Stimulated activated effector memory CD8-positive, alpha-beta T cell treated with anti-CD3 and anti-CD28 coated beads, Interleukin-12 subunit alpha, Interleukin-12 subunit beta, amount 100 ng/mL, for 72 hours (primary cell): ENCODE results near the gene GNAI3.
A peak's percentile ranks its signal among the peaks of the same experiment; 100 is the strongest.

Experiments
- ATAC-seq: fragments of 150-1000 bp; cut with Tn5 transposase; 2 replicates; pipeline ENCODE4 v1.10.0; 2021
- DNase-seq, 2 donors: peaks; one replicate each; pipeline ENCODE4 v3.0.0; 2021 to 2022; ENCODE audit warnings: low spot score in 2 of 2
- H3K27ac Mint-ChIP-seq: one replicate; pipeline ENCODE4 v1.8.0; 2022; ENCODE audit warnings: mild to moderate bottlenecking, mixed read lengths
- H3K36me3 Mint-ChIP-seq: one replicate; pipeline ENCODE4 v1.8.0; 2022; ENCODE audit warnings: mild to moderate bottlenecking, mixed read lengths
- H3K4me1 Mint-ChIP-seq: one replicate; pipeline ENCODE4 v1.8.0; 2022; ENCODE audit warnings: mixed read lengths
- H3K4me3 Mint-ChIP-seq: one replicate; pipeline ENCODE4 v1.8.0; 2022; ENCODE audit warnings: mild to moderate bottlenecking, mixed read lengths
- H3K9me3 Mint-ChIP-seq: one replicate; pipeline ENCODE4 v1.8.0; 2022; ENCODE audit warnings: mixed read lengths

Gene GNAI3

DNA sequence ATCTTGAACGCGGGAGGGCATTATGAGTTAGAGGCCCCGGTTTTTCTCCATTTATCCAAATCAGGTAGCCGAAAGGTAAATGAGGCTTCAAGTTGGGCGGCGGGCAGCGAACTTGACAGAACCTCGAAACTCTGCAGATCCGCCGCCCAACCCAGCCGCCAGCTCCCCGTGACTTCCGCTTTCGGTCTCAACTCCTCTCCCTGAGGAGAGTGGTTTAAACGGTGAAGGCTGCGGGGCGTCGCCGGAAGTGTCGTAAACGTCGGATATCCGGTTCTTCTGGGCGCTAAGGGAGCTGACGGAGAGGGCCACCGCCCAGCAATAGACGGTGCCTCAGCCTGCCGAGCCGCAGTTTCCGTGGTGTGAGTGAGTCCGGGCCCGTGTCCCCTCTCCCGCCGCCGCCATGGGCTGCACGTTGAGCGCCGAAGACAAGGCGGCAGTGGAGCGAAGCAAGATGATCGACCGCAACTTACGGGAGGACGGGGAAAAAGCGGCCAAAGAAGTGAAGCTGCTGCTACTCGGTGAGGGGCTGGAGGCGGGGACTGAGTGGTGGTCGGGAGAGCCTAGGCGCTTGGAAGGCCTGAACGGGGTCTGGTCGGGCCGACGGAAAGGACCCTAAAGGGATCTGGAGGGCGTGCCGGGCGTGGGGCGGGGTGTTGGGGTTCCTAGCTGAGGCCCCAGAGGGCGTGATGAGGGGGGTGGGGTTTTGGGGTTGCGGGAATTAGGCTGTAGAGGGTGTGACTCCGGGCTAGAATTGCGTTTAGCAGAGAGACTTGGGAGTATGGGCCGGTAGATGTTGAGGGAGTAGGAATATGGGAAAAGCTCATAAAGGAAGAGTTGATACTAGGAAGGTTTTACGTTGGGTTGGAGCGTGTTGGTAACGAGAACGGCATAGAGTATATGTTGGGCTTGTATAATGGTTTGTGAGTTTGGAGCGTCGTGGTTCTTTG, at the start of gene GNAI3:
Gene GNAI3 (plus strand): TSS at position 295 of the 947 bp plus-strand sequence. CDS start 106 bp downstream, at position 401.
- ATAC-seq = peak; percentile 99
- peaks cover 50% of the 10 kb centered on the region for H3K4me1 Mint-ChIP-seq
- no peaks in the 10 kb centered on the region for H3K9me3 Mint-ChIP-seq
- H3K27ac Mint-ChIP-seq = peak within 1 kb of the TSS; percentile 98
- H3K4me3 Mint-ChIP-seq = peak within 1 kb of the TSS; percentile 97
- peak; percentile 78 to 97 for DNase-seq
- H3K36me3 Mint-ChIP-seq = peaks cover 24% of the 10 kb centered on the region

DNA sequence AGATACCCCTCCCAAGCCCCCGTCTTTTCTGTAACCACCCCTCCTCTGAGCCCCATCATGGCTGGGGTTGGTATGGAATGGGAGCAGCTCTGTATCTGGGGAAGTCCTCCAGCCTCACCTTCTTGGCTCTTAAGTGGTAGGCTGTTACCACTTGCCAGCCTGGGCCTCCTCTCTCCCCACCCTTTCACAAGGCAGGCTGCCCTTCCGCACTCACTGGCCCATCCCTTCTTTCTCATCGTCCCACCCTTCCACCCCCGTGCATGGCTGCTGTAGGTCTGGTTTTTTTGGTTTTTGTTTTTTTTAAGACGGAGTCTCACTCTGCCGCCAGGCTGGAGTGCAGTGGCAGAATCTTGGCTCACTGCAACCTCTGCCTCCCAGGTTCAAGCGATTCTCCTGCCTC, 49.3 kb upstream of the GNAI3 start:
- ATAC-seq (no peak), DNase-seq (no peak)
- no peak overlapping the region for H3K4me3 Mint-ChIP-seq
- H3K27ac Mint-ChIP-seq = peak overlapping the region; percentile 83
- H3K9me3 Mint-ChIP-seq = no peaks in the 10 kb centered on the region
- H3K36me3 Mint-ChIP-seq = peaks cover 39% of the 10 kb centered on the region
- H3K4me1 Mint-ChIP-seq = peaks cover 77% of the 10 kb centered on the region

DNA sequence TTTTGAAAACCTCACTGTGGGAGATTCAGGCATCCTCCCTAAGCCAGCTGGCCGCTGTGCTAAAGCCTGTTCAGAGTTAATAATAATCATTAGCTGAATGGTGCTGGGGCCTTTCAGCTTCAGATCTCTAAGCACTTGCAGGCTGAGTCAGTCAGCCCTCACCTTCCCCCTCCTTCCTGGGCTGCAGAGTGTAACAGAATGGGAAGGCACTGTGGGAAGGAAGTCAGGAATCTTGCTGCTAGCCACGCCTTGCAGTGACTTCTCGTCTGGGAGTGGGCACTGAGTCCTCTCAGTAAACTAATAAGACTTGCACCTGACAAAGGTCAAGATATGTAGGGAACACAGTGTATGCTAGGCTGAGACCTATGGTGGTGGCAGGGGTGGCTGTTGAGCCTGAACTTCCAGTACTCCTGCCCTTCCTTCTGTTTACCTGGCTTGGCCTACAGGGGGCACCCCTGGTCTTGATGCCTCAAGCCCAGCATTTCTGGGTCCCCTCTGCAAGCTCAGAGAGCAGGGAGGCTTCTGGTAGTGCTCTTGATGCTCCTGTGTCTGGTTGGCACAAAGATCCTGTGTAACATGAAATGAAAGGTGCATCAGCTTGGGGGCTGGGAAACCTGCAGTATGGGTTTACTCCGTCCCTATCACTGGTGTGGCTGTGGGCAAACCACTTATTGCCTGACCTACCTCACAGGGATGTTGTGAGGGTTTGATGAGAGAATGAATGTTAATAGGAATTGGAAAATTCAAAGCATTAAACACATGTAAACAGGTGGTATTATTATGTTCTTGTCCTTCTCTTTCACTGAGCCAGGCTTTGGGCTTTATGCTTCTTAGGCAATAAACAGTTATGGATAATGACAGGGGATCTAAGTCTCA, 48.5 kb upstream of the GNAI3 start:
- H3K4me1 Mint-ChIP-seq = peaks cover 79% of the 10 kb centered on the region
- no peak overlapping the region for H3K4me3 Mint-ChIP-seq
- peaks cover 34% of the 10 kb centered on the region for H3K36me3 Mint-ChIP-seq
- peak overlapping the region; percentile 83 for H3K27ac Mint-ChIP-seq
- ATAC-seq (peak; percentile 43), DNase-seq (no peak)
- H3K9me3 Mint-ChIP-seq = no peaks in the 10 kb centered on the region

DNA sequence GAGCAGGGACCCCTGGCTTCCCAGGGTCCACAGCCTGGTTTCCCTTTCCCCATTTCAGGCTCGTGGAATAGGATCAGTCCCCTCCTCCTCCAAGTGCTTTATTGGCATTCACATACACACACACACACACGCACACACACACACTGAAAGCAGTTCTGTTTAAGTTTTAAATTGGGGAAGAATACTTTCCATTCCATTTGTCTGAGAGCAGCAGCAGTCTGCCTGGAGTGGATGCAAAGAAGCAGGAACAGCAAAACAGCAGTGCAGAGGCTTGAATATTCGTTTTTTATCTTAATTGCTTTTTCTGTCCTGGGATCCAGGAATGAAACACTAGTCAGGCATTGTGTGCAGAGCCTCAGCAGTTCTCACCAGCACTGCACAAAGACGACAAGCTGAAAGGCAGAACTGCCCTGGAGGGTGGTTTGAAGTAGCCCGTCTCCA, 47.5 kb upstream of the GNAI3 start:
- no peak for ATAC-seq
- no peak overlapping the region for H3K4me3 Mint-ChIP-seq
- peaks cover 76% of the 10 kb centered on the region for H3K4me1 Mint-ChIP-seq

DNA sequence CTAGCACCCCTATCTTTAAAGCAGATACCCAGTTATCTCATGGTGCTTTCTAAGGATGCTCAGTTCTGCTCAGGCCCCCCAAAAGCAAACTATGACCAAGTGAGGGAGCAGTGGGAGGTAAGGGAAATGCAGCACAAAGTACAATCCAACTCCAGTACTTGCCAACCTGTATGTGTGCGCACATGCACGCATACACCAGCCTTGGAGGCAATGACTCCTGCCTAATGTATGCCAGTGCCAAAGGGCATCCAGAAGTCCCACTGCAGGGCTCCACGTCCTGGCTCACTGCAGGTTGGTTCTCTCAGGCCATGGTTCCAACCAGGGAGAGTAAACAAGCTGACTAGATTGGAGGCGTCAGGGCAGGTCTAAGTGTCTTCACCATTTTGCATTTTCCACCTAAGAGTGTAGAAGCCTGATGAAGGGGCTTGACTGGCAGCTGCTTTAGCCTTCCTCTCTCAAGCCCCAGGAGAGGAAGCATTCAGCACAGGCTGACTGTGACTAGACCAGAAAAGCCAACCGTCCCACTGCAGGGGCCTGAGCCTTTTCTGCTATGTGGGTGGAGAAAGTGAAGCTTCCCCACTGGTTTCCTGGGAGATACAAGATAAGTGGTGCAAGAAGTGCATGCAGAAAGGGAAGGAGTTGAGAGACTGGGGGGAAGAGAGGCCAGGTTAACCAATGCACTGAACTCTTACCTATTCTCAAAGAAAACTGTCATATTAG, 46.6 kb upstream of the GNAI3 start:
- peaks cover 25% of the 10 kb centered on the region for H3K36me3 Mint-ChIP-seq
- H3K4me3 Mint-ChIP-seq = peak overlapping the region; percentile 23
- no peaks in the 10 kb centered on the region for H3K9me3 Mint-ChIP-seq
- H3K4me1 Mint-ChIP-seq = peaks cover 67% of the 10 kb centered on the region
- DNase-seq (no peak), ATAC-seq (peak; percentile 33)
- H3K27ac Mint-ChIP-seq = peak overlapping the region; percentile 83

More for the DNA sequence above, 47.5 kb upstream of the GNAI3 start:
- peak overlapping the region; percentile 83 for H3K27ac Mint-ChIP-seq
- DNase-seq = no peak
- H3K9me3 Mint-ChIP-seq = no peaks in the 10 kb centered on the region
- peaks cover 33% of the 10 kb centered on the region for H3K36me3 Mint-ChIP-seq

DNA sequence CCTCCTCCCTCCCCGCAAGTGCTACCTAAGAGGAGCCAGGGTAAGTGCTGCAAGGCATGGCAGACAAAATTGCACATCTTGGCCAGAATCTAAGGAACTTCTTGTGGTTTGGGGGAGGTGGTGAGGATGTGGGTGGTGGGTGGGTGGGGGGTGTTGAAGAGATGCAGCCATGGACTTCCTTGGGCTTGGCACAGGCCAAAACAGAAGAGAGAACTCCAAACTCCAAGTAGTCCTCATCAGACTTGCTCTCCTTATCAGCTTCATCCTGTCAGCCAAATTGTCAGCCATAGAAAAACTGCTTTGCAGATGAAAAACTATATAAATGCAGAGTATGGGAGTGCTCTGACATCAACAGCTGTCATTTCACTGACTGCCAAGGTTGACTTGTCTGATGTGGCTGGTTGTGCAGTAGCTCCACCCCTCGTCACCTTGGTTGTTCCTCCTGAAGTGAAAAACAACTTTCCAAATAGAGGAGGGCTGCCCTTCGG, 46.0 kb upstream of the GNAI3 start:
- ATAC-seq (peak; percentile 65), DNase-seq (no peak)
- Mint-ChIP-seq H3K36me3 (peaks cover 25% of the 10 kb centered on the region), H3K9me3 (no peaks in the 10 kb centered on the region), H3K4me3 (peak overlapping the region; percentile 23), H3K27ac (peak overlapping the region; percentile 83), H3K4me1 (peaks cover 70% of the 10 kb centered on the region)

DNA sequence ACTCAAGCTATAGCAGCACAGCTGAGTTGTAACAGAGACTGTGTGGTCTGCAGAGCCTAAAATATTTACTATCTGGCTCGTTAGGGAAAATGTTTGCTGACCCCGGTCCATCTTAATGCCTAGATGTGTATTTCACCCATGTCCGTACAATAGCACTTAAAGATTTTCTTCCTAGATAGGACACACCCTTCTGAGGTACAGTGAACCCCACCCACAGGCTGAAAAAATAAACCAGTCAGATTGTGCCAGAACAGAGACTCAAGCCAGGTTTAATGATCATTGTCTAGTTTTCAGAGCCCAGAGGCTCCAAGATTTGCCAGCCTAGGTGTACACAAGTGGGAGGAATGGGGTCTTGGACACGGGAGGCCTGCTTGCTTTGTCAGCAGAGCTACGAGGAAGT, 44.5 kb upstream of the GNAI3 start:
- peak overlapping the region; percentile 68 for H3K27ac Mint-ChIP-seq
- H3K4me1 Mint-ChIP-seq = peaks cover 81% of the 10 kb centered on the region
- ATAC-seq = no peak
- H3K4me3 Mint-ChIP-seq = no peak overlapping the region
- no peak for DNase-seq
- H3K36me3 Mint-ChIP-seq = peaks cover 19% of the 10 kb centered on the region
- no peaks in the 10 kb centered on the region for H3K9me3 Mint-ChIP-seq

DNA sequence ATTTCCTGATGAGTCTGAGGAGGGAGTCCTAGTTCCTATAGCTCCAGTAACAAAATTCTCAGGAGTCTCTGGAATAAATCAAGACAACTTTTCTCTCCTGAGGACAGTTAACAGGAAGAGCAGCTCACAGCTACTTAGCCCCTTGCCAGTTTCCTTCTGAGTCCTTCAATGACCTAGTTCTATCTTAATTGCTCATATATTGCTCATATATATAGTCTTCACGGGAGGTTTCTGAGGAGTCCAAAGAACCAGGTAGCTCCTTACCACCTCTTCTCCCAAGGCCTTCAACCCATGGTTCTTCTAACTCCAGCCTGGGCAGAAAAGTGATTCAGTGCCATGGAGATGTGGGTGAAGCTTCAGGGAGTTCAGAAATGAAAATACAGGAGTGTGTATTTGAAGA, 43.4 kb upstream of the GNAI3 start:
- ATAC-seq (peak; percentile 71), DNase-seq (no peak)
- H3K4me1 Mint-ChIP-seq = peaks cover 75% of the 10 kb centered on the region
- H3K4me3 Mint-ChIP-seq = no peak overlapping the region
- H3K36me3 Mint-ChIP-seq = peaks cover 13% of the 10 kb centered on the region
- peak overlapping the region; percentile 68 for H3K27ac Mint-ChIP-seq
- no peaks in the 10 kb centered on the region for H3K9me3 Mint-ChIP-seq

DNA sequence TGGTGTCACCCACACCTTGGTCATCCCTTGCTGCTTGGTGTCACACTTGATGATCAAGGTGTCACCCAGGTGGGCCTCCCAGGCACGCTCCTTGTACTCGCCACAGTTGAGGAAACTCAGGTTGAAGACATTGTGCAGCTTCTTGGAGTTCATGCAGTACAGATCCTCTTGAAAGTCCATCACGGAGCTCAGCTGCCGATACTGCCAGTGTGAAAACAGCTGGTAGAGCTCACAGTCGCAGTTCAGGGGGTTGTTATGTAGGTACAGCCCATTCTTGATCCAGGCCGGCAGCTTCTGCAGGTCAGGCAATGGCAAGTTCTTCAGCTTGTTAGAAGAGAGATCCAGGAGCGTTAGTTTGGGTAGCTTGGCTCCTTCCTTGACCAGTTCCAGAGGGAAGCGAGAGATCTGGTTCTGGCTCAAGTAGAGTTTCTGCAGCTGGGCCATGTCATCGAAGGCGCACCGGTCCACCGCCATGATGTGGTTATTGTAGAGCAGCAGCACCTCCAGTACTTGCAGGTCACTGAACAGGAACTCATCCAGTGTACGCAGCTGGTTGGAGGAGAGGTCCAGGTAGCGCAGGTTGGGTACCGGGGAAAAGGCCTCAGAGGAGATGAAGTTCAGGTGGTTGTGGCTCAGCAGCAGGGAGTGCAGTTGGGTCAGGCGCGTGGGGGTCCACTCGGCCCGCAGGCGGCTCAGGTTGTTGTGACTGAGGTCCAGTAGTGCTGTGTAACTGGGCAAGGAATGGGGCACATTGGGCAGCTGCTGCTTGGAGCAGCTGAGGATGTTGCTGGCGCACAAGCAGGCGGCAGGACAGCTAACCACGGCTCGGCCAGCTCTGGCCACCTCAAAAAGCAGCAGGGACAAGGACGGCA, 40.2 kb upstream of the GNAI3 start:
- ATAC-seq = no peak
- DNase-seq = no peak
- Mint-ChIP-seq H3K36me3 (no peaks in the 10 kb centered on the region), H3K4me1 (peaks cover 52% of the 10 kb centered on the region), H3K27ac (peak overlapping the region; percentile 83), H3K9me3 (no peaks in the 10 kb centered on the region), H3K4me3 (peak overlapping the region; percentile 85)

DNA sequence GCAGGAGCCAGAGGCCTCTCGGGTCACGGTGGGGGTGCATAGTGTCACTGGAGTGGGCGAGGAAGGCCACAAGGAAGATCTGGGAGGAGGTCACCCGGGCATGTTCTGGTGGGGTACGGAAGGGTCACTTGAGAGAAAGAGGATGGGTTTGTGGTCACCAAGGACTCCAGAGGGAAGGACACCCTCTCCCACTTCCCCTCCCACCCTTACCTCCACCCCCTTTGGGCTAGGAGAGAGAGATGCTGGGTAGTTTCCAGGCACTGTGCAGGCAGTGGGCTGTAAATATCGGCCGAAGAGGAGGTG, 39.6 kb upstream of the GNAI3 start:
- no peak for ATAC-seq
- DNase-seq = no peak
- Mint-ChIP-seq H3K36me3 (no peaks in the 10 kb centered on the region), H3K9me3 (no peaks in the 10 kb centered on the region), H3K4me1 (peaks cover 51% of the 10 kb centered on the region), H3K4me3 (peak overlapping the region; percentile 85), H3K27ac (peak overlapping the region; percentile 83)

DNA sequence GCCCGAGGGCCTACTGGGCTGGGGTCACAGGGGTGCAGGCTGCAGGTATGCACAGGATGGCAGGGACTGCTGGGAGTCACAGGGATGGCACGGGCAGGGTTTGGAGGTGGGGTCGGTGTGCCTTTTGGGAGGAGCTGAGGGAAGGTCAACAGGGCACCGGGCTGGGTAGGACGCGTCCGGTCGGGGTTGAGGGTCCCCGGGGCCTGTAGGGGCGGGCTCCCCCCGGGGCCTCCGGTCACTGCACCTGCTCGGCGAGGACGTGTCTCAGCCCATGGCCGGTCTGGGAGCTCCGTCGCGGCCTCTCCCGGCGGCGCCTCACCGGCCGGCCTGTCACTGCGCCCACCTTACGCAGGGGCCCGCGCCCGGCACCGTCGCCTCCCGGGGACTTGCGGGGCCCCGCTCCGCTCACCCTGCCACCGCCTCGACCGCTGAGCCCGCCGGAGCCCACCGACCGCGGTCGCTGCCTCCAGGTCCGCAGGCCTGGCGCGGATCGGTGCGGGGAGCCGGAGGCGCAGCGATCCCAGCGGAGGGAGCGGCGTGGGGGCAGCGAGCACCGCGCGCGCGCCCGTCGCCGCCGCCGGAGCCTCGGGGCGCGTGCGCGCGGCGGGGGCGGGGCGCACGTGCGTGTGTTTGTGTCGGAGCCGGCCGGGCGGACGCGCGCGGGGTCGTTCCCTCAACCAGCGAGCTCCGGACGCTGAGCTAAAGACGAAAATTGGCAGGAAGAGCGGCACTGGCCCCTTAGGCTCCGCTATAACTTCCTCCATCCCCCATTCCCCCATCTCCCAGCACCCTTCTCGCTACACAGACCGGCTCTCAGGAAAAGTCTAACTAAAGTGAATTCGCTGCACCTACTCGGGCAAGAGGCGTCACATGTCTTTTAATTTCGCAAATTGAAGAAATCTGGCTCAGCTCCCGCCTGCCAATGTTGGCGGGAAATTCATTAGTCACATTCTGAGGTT, 39.0 kb upstream of the GNAI3 start, which contains the start of gene AMIGO1:
Gene AMIGO1 (minus strand): TSS at position 552 of the 959 bp plus-strand sequence. CDS start 815 bp downstream, outside the sequence.
- H3K4me1 Mint-ChIP-seq = peaks cover 46% of the 10 kb centered on the region
- peak; percentile 73 for ATAC-seq
- peak; percentile 46 to 74 for DNase-seq

DNA sequence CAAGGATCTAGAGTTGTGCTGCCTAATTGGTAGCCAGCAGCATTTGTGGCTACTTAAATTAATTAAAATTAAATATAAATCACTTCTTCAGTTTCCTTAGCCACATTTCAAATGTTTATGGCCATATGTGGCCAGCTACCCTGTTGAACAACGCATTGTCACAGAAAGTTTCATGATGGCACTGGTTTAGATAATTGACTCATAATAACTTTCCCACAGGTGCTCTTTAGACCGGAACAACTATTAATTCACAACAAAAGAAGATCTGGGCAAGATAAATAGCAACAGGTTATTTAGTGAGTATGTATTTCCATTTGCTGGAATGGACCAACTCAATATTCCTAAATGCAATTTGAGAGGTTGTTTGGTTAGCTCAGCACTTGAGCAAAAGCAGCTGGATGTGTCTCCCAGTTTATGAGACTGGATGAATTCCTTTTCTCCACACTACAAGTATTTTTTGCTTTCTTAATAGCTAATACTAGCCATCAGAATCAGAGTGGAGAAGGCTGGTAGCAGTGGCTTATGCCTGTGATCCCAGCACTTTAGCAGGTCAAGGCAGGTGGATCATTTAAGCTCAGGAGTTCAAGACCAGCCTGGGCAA, 35.2 kb upstream of the GNAI3 start:
- H3K36me3 Mint-ChIP-seq = no peaks in the 10 kb centered on the region
- ATAC-seq (no peak), DNase-seq (no peak)
- peaks cover 20% of the 10 kb centered on the region for H3K4me1 Mint-ChIP-seq
- H3K27ac Mint-ChIP-seq = no peak overlapping the region
- H3K9me3 Mint-ChIP-seq = no peaks in the 10 kb centered on the region
- no peak overlapping the region for H3K4me3 Mint-ChIP-seq

More for the DNA sequence above, 39.0 kb upstream of the GNAI3 start, which contains the start of gene AMIGO1:
- no peaks in the 10 kb centered on the region for H3K36me3 Mint-ChIP-seq
- peak within 1 kb of the TSS; percentile 85 for H3K4me3 Mint-ChIP-seq
- H3K9me3 Mint-ChIP-seq = no peaks in the 10 kb centered on the region
- peak within 1 kb of the TSS; percentile 85 for H3K27ac Mint-ChIP-seq

DNA sequence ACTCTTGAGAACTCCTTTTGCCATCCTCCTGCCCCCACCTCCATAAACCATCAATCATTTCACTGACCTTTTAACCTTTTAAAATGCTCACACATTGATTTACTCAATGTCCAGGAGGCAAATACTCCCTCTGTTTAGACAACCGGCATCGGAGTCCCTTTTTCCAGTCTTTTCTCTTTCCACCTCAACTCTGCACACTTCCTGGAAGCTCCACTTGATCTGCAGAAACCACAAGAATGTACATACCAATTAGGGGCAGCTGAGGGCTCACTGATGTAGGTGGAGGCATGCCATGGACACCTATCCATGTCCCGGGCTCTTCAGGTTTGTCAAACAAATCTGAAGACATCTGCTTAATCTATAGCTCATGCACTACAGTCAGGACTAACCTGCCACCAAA, 33.6 kb upstream of the GNAI3 start:
- no peak for DNase-seq
- no peaks in the 10 kb centered on the region for H3K9me3 Mint-ChIP-seq
- no peak overlapping the region for H3K4me3 Mint-ChIP-seq
- no peak overlapping the region for H3K27ac Mint-ChIP-seq
- no peaks in the 10 kb centered on the region for H3K36me3 Mint-ChIP-seq
- H3K4me1 Mint-ChIP-seq = peaks cover 9% of the 10 kb centered on the region
- no peak for ATAC-seq
